ENCODE measurements around the gene CYP17A1. TPM values are rescaled to one million over a fixed set of nuclear protein-coding genes. Genes with fewer than 3 reads are reported as not detected.

Gene CYP17A1
- total RNA-seq, 4 donors from 2014 or later, result 0.83 to 3.6 (median 1.6) TPM; not detected in 1

DNA sequence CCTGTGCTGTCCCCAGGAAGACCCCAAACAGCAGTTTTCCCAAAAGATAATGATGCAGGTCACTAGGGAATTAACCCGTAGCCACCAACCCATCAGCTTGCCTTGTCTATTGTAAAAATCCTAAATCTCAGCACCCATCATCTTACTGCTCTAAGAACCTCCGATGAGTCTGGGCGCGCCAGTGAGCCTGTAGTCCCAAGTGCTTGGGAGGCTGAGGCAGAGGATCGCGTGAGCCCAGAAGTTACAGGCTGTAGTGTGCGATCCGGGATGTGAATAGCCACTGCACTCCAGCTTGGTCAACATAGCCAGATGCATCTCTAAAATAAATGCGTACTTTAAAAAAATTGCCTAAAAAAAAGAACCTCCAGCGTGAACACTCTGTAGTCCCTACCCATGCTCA lies 33.0 kb upstream of the CYP17A1 start:
- Histone ChIP-seq H3K27ac (peak overlapping the region in 1 of 2 donors; percentile 57), H3K4me3 (peak overlapping the region; percentile 43 to 44)
- no peak for DNase-seq

DNA sequence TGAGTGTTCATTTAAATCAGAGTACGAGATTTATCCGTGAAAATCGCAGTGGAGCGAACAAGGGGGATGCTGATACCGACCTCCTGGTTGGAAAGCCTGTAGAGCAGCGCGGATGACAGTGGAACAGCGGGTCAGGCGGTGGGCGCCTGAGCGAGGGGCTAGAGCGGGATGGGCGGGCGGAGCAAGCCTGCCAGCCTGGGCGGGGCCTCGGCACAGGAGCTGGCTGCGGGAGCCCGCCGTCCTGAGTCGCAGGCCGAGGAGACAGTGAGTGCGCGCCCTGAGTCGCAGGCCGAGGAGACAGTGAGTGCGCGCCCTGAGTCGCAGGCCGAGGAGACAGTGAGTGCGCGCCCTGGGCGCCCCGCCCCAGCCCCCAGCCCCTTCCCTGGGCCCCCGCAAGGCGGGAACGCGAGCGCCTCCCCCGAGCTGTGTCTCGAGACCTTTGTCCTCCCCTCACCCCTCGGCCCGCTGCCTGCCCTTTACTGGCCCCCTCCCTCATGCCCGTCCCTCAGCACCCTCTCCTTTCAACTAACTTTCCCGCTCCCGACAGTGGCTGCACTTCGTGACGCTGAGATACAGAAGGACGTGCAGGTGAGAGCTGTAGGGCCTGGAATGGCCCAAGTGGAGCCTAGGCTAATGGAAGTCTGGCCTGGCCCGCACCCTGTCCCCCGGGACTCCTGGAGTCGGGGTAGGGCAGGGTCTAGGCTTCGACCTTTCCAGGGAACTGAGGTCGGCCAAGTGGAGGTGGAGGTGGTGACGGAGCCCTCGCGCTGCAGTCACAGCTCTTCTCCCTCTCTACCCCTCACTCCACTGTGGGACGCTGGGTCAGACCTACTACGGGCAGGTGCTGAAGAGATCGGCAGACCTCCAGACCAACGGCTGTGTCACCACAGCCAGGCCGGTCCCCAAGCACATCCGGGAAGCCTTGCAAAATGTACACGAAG lies 32.3 kb upstream of the CYP17A1 start, which contains the start of gene AS3MT:
TSS of gene AS3MT (plus strand) at position 213 of the 941 bp plus-strand sequence. CDS start at position 336, 123 bp downstream.
- no peaks in the 10 kb centered on the region for H3K27me3 ChIP-seq
- no peaks in the 10 kb centered on the region for H3K36me3 ChIP-seq
- no peaks in the 10 kb centered on the region for H3K9me3 ChIP-seq
- H3K27ac ChIP-seq, result peak within 1 kb of the TSS; percentile 57 to 72
- intact Hi-C loops (cut with DNase I; ENCODE audit: low total_unique reads), result no loop called here
- TF ChIP-seq POLR2A (IDR thresholded peaks at IDR 0.05), result no peak
- TF ChIP-seq, protein P1, sequence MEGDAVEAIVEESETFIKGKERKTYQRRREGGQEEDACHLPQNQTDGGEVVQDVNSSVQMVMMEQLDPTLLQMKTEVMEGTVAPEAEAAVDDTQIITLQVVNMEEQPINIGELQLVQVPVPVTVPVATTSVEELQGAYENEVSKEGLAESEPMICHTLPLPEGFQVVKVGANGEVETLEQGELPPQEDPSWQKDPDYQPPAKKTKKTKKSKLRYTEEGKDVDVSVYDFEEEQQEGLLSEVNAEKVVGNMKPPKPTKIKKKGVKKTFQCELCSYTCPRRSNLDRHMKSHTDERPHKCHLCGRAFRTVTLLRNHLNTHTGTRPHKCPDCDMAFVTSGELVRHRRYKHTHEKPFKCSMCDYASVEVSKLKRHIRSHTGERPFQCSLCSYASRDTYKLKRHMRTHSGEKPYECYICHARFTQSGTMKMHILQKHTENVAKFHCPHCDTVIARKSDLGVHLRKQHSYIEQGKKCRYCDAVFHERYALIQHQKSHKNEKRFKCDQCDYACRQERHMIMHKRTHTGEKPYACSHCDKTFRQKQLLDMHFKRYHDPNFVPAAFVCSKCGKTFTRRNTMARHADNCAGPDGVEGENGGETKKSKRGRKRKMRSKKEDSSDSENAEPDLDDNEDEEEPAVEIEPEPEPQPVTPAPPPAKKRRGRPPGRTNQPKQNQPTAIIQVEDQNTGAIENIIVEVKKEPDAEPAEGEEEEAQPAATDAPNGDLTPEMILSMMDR (IDR thresholded peaks at IDR 0.05), result no peak
- peak; percentile 29 to 58 for DNase-seq
- H3K4me3 ChIP-seq, result peak within 1 kb of the TSS; percentile 43 to 44
- peaks cover 0 to 6% of the 10 kb centered on the region in 2 donors for H3K4me1 ChIP-seq

More for the DNA sequence above, 33.0 kb upstream of the CYP17A1 start:
- Histone ChIP-seq H3K36me3 (no peaks in the 10 kb centered on the region), H3K9me3 (no peaks in the 10 kb centered on the region), H3K4me1 (peaks cover 0 to 6% of the 10 kb centered on the region in 2 donors), H3K27me3 (no peaks in the 10 kb centered on the region)
- intact Hi-C loops (cut with DNase I; ENCODE audit: low total_unique reads), result no loop called here
- TF ChIP-seq, protein P1 (IDR thresholded peaks at IDR 0.05), result no peak
- no peak for TF ChIP-seq POLR2A (IDR thresholded peaks at IDR 0.05)

DNA sequence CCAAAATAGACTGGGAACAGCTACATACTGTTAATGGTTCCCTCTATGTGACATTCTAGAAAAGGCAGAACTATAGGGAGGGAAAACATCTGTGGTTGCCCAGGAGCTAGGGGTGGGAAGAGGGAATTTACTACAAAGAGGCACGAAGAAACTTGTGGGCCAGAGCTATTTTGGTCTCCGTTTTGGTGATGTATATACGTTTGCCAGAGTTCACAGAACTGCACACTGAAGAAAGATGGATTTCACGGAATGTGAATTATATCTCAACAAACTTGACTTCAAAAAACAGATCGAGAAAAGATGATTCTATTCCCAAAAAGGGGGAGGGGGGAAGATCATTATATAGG lies 31.7 kb upstream of the CYP17A1 start:
- H3K36me3 ChIP-seq, result no peaks in the 10 kb centered on the region
- no peaks in the 10 kb centered on the region for H3K9me3 ChIP-seq
- TF ChIP-seq, protein P1 (IDR thresholded peaks at IDR 0.05), result no peak
- no peak for TF ChIP-seq POLR2A (IDR thresholded peaks at IDR 0.05)
- H3K4me1 ChIP-seq, result peaks cover 0 to 6% of the 10 kb centered on the region in 2 donors
- intact Hi-C loops (cut with DNase I; ENCODE audit: low total_unique reads), result no loop called here
- peak overlapping the region; percentile 57 to 72 for H3K27ac ChIP-seq
- peak overlapping the region; percentile 43 to 44 for H3K4me3 ChIP-seq
- H3K27me3 ChIP-seq, result no peaks in the 10 kb centered on the region
- DNase-seq, result no peak

DNA sequence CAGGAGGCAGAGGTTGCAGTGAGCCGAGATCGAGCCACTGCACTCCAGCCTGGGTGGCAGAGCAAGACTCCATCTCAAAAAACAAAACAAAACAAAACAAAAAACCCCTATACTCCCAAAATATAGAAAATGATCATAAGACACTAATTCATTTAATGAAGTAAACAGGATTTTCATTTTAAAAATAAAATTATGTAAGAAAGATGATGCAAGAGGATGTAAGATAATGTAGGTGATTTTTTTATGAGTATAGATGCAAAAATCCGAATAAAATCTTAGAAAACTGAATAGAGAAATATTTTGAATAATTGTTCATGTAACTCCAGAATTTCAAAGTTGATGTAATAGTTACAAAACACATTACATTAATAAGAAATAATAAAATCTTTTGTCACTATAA lies 28.4 kb upstream of the CYP17A1 start:
- peaks cover 0 to 6% of the 10 kb centered on the region in 2 donors for H3K4me1 ChIP-seq
- no peaks in the 10 kb centered on the region for H3K27me3 ChIP-seq
- no peaks in the 10 kb centered on the region for H3K9me3 ChIP-seq
- no peak overlapping the region for H3K4me3 ChIP-seq
- intact Hi-C loops (cut with DNase I; ENCODE audit: low total_unique reads), result no loop called here
- H3K36me3 ChIP-seq, result no peaks in the 10 kb centered on the region
- DNase-seq, result no peak
- no peak overlapping the region for H3K27ac ChIP-seq
- TF ChIP-seq, protein P1 (IDR thresholded peaks at IDR 0.05), result no peak
- TF ChIP-seq POLR2A (IDR thresholded peaks at IDR 0.05), result no peak

- H3K36me3 ChIP-seq, result no peaks in the 10 kb centered on the region
- no peak overlapping the region for H3K27ac ChIP-seq
- no peak for TF ChIP-seq POLR2A (IDR thresholded peaks at IDR 0.05)
- TF ChIP-seq, protein P1 (IDR thresholded peaks at IDR 0.05), result no peak
- no peaks in the 10 kb centered on the region for H3K9me3 ChIP-seq
- no peak for DNase-seq
- H3K4me3 ChIP-seq, result no peak overlapping the region
- no peaks in the 10 kb centered on the region for H3K4me1 ChIP-seq
- intact Hi-C loops (cut with DNase I; ENCODE audit: low total_unique reads), result no loop called here
- no peaks in the 10 kb centered on the region for H3K27me3 ChIP-seq
Observed at GRCh38 chr10:102863660-102864059, 26.4 kb upstream of the CYP17A1 start.
